B cell (primary cell): ENCODE measurements around the gene ZNF790.

Experiments used
- CTCF ChIP-seq: fragments of 200-600 bp; IDR thresholded peaks from one replicate; pipeline ENCODE4 v1.8.0; 2022; ENCODE audit warnings: antibody characterized with exemption, mild to moderate bottlenecking
- EZH2 ChIP-seq: IDR thresholded peaks from 2 replicates; pipeline ENCODE4 v1.6.1; 2012; ENCODE audit warnings: borderline replicate concordance, low read depth, mild to moderate bottlenecking, moderate library complexity, low read length; ENCODE audit not compliant: insufficient read depth, poor library complexity, severe bottlenecking

DNA sequence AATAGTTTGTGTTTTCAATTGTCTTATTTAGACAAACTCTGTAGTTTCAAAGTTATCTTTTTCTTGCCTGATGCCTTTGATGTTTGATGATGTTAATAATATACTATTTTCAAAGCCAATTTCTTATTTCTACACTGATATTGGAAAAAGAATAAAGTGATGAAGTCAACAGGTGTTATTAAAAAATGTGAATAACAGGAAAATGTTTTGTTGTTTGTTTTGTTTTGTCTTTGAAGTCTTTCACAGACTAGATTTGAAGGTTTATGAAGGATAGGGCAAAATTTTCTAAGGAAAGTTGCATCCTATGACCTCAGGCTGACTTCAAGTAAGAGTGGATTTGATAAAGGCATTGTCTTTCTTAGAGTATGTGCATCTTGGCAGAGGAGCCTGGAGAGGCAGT lies 31.2 kb downstream of the ZNF790 start:
- no peak for TF ChIP-seq CTCF
- TF ChIP-seq EZH2, result no peak
